Motor neuron (in vitro differentiated cells): ENCODE results near the gene OR4D6. TPM values are rescaled to one million over a fixed set of nuclear protein-coding genes. Genes with fewer than 3 reads are reported as not detected.
A peak's percentile ranks its signal among the peaks of the same experiment; 100 is the strongest.
"Not testable (repeated sequence)": the region's sequence is repeated elsewhere in the genome, so short reads cannot be mapped to it uniquely, and the experiment has no call there.

Source experiments
- ATAC-seq, 8 experiments: fragments of 200-7000 bp; cut with Tn5 transposase; replicated peaks in 6 of 8; 2 replicates each; pipeline ENCODE4 v1.8.0; 2021; ENCODE audit warnings: mild to moderate bottlenecking in 8 of 8, moderate library complexity in 8 of 8
- H3K27ac ChIP-seq, 2 donors: fragments of 250-450 bp; sonication (Bioruptor Pico); 2 replicates each; pipeline ENCODE4 v1.9.0; 2021; ENCODE audit warnings: antibody characterized with exemption in 2 of 2, mild to moderate bottlenecking in 2 of 2, moderate library complexity in 1 of 2
- H3K4me1 ChIP-seq, 2 donors: fragments of 250-450 bp; sonication (Bioruptor Pico); replicated peaks in 1 of 2; 2 replicates each; pipeline ENCODE4 v1.6.1; 2021; ENCODE audit warnings: antibody characterized with exemption in 2 of 2, mild to moderate bottlenecking in 2 of 2, moderate library complexity in 1 of 2
- H3K4me3 ChIP-seq, 5 donors: fragments of 250-450 bp; sonication (Bioruptor Pico); 2 replicates each; pipeline ENCODE4 v1.9.0; 2021; ENCODE audit warnings: antibody characterized with exemption in 5 of 5, mild to moderate bottlenecking in 5 of 5, moderate library complexity in 4 of 5
- WGBS, 10 experiments: fragments of 450-650 bp; shearing (Covaris generic); methylation state at CpG; one replicate each; pipeline ENCODE4 v1.0.0; 2022; 5-methylcytosine and 5-hydroxymethylcytosine counted together
- in situ Hi-C, 9 experiments: fragments of 400-800 bp; cut with MboI; loops; one replicate each; pipeline ENCODE4 v1.15.0; 2021; ENCODE audit warnings: low sequenced_read_pairs in 9 of 9, low pct_unique_long_range_greater_than_20kb in 2 of 9; ENCODE audit not compliant: unreplicated experiment in 9 of 9
- total RNA-seq, 8 experiments: library from RNA; unstranded; fragments of 300-600 nt; gene quantifications; 2 replicates each; pipeline versions ENCODE4 v1.2.3 to v1.2.4, GENCODE V29; 2022

OR4D6 gene
- total RNA-seq, 8 experiments from 2014 or later = 0.57 TPM; not detected in 7

- 0 to 100% (median 0%) methylated on average over 1 of the region's 1 CpG; no CpG with 5 or more reads in 6 of the 10 experiments for WGBS, 10 experiments
- not testable (repeated sequence) for H3K4me1 ChIP-seq, ATAC-seq, H3K4me3 ChIP-seq, H3K27ac ChIP-seq
- in situ Hi-C loops = loop anchor here in 2 of 9 experiments (25.0 kb wide), 1 partner anchor 258 kb away; no protein-coding TSS in a partner anchor
Measured at GRCh38 chr11:59445624-59446023, 11.1 kb upstream of the OR4D6 start.

- in situ Hi-C loops = loop anchor here in 2 of 9 experiments (25.0 kb wide), 1 partner anchor 261 kb away; no protein-coding TSS in a partner anchor
- ATAC-seq = peak in 2 of 8 experiments; percentile 67 to 91
- WGBS, 10 experiments = 0 to 100% (median 60%) methylated on average over 1 to 2 of the region's 2 CpGs; no CpG with 5 or more reads in 3 of the 10 experiments
- Histone ChIP-seq H3K27ac (no peak overlapping the region), H3K4me1 (no peaks in the 10 kb centered on the region), H3K4me3 (no peak overlapping the region)
Measured at GRCh38 chr11:59448484-59448883, 8.3 kb upstream of the OR4D6 start.

- H3K4me1 ChIP-seq = no peaks in the 10 kb centered on the region
- in situ Hi-C loops = no loop called here
- no peak overlapping the region for H3K4me3 ChIP-seq
- ATAC-seq = no peak
- 0 to 100% (median 78%) methylated on average over 1 to 3 of the region's 3 CpGs; no CpG with 5 or more reads in 2 of the 10 experiments for WGBS, 10 experiments
- H3K27ac ChIP-seq = no peak overlapping the region
Measured at GRCh38 chr11:59459916-59460315, 3.2 kb downstream of the OR4D6 start.

- 0 to 100% (median 41%) methylated on average over 1 to 5 of the region's 5 CpGs; no CpG with 5 or more reads in 2 of the 10 experiments for WGBS, 10 experiments
- no peak overlapping the region for H3K4me3 ChIP-seq
- H3K27ac ChIP-seq = no peak overlapping the region
- no peaks in the 10 kb centered on the region for H3K4me1 ChIP-seq
- in situ Hi-C loops = no loop called here
- ATAC-seq = no peak
Measured at GRCh38 chr11:59463190-59463641, 6.5 kb downstream of the OR4D6 start.

GRCh38 chr11:59473015-59473414 lies 16.3 kb downstream of the OR4D6 start, which contains the start of gene OR4D10:
TSS of gene OR4D10 (plus strand) at chr11:59473315. CDS start at chr11:59477430, 4,115 bp downstream.
- no peak for ATAC-seq
- Histone ChIP-seq H3K4me3 (no peak within 1 kb of the TSS), H3K27ac (no peak within 1 kb of the TSS), H3K4me1 (peaks cover 0 to 2% of the 10 kb centered on the region in 2 donors)
- in situ Hi-C loops = no loop called here

GRCh38 chr11:59475176-59475575 lies 18.4 kb downstream of the OR4D6 start:
- in situ Hi-C loops = no loop called here
- no peak for ATAC-seq
- Histone ChIP-seq H3K4me3 (no peak overlapping the region), H3K4me1 (peaks cover 0 to 6% of the 10 kb centered on the region in 2 donors), H3K27ac (no peak overlapping the region)
- whole genome bisulfite sequencing, 10 experiments = 0 to 95% (median 74%) methylated on average over 1 to 9 of the region's 9 CpGs; no CpG with 5 or more reads in 1 of the 10 experiments

GRCh38 chr11:59479906-59480305 lies 23.1 kb downstream of the OR4D6 start:
- Histone ChIP-seq H3K4me3 (no peak overlapping the region), H3K4me1 (peaks cover 0 to 7% of the 10 kb centered on the region in 2 donors), H3K27ac (no peak overlapping the region)
- no peak for ATAC-seq
- in situ Hi-C loops = no loop called here

- Histone ChIP-seq H3K27ac (no peak overlapping the region), H3K4me1 (peaks cover 0 to 7% of the 10 kb centered on the region in 2 donors), H3K4me3 (no peak overlapping the region)
- WGBS, 10 experiments = 15 to 100% (median 63%) methylated on average over 1 to 3 of the region's 3 CpGs
- peak in 4 of 8 experiments; percentile 41 to 85 (median 58) for ATAC-seq
- in situ Hi-C loops = no loop called here
Measured at GRCh38 chr11:59480359-59480758, 23.6 kb downstream of the OR4D6 start.

GRCh38 chr11:59501931-59502330 lies 45.2 kb downstream of the OR4D6 start:
- in situ Hi-C loops = no loop called here
- no peak for ATAC-seq
- H3K4me3 ChIP-seq = no peak overlapping the region
- 0 to 100% (median 40%) methylated on average over 1 of the region's 1 CpG; no CpG with 5 or more reads in 1 of the 10 experiments for WGBS, 10 experiments
- H3K4me1 ChIP-seq = no peaks in the 10 kb centered on the region
- no peak overlapping the region for H3K27ac ChIP-seq

GRCh38 chr11:59503276-59503675 lies 46.5 kb downstream of the OR4D6 start, which contains the start of gene OR4D11:
TSS of gene OR4D11 (plus strand) at chr11:59503576. CDS start at chr11:59503576, 0 bp downstream.
- Histone ChIP-seq H3K4me3 (no peak within 1 kb of the TSS), H3K4me1 (no peaks in the 10 kb centered on the region), H3K27ac (no peak within 1 kb of the TSS)
- ATAC-seq = no peak
- in situ Hi-C loops = no loop called here

Other genes starting within 250 kb of the OR4D6 start
- 1 to 10 TPM in 2 of 8 experiments, under 1 TPM in 5, not detected in 1; 0.15 to 1.4 (median 0.90) TPM for gene MPEG1, start 244.0 kb upstream of the OR4D6 start, total RNA-seq
- gene OR5AN1, start 98.1 kb upstream of the OR4D6 start, total RNA-seq = under 1 TPM in 6 of 8 experiments, not detected in 2; under 0.01 to 0.43 (median 0.05) TPM
- gene OR5A2, start 30.5 kb upstream of the OR4D6 start, total RNA-seq = under 1 TPM in 6 of 8 experiments, not detected in 2; 0.04 to 0.52 (median 0.12) TPM
- gene OR5A1, start 20.5 kb upstream of the OR4D6 start, total RNA-seq = under 1 TPM in 5 of 8 experiments, not detected in 3; 0.05 to 0.33 (median 0.10) TPM
- under 1 TPM in 2 of 8 experiments, not detected in 6; 0.14 to 0.43 TPM for gene OR4D10, start 16.4 kb downstream of the OR4D6 start, total RNA-seq
- under 1 TPM in 5 of 8 experiments, not detected in 3; 0.21 to 0.66 (median 0.36) TPM for gene OR4D11, start 46.6 kb downstream of the OR4D6 start, total RNA-seq
- gene OR4D9, start 54.6 kb downstream of the OR4D6 start, total RNA-seq = under 1 TPM in 6 of 8 experiments, not detected in 2; 0.05 to 1.00 (median 0.29) TPM
- gene OSBP, start 158.8 kb downstream of the OR4D6 start, total RNA-seq = 10 to 100 TPM; 21.4 to 52.2 (median 33.2) TPM
- 10 to 100 TPM in 6 of 8 experiments, 1 to 10 TPM in 2; 8.4 to 26.2 (median 14.1) TPM for gene PATL1, start 212.1 kb downstream of the OR4D6 start, total RNA-seq